Activated B cell treated with CpG ODN at 0.5 μM for 24 hours (primary cell): ENCODE results near the gene RBFOX2. TPM values are rescaled to one million over a fixed set of nuclear protein-coding genes. Genes with fewer than 3 reads are reported as not detected.

Experiments
- ATAC-seq: fragments of 200-7000 bp; cut with Tn5 transposase; one replicate; pipeline ENCODE4 v1.10.0; 2021; ENCODE audit warnings: low read depth, mild to moderate bottlenecking, moderate library complexity
- CTCF ChIA-PET: fragments of 350-600 bp; sonication (Branson Sonifier 250); formaldehyde crosslinking; loops from one replicate; lab custom pipeline; 2021; ENCODE audit warnings: antibody characterized with exemption; lab: Charles Lee
- POLR2A ChIA-PET: fragments of 350-600 bp; sonication (Branson Sonifier 250); formaldehyde crosslinking; loops from one replicate; lab custom pipeline; 2021; ENCODE audit warnings: antibody characterized with exemption; lab: Charles Lee
- DNase-seq: peaks from one replicate; pipeline ENCODE4 v3.0.0; 2022
- H3K27ac Mint-ChIP-seq: one replicate; pipeline ENCODE4 v1.8.0; 2020; ENCODE audit warnings: mixed read lengths
- H3K27me3 Mint-ChIP-seq: one replicate; pipeline ENCODE4 v1.8.0; 2021; ENCODE audit warnings: mixed read lengths
- H3K36me3 Mint-ChIP-seq: one replicate; pipeline ENCODE4 v1.8.0; 2021; ENCODE audit warnings: low read depth, mixed read lengths
- H3K4me1 Mint-ChIP-seq: one replicate; pipeline ENCODE4 v1.8.0; 2021; ENCODE audit warnings: mixed read lengths
- H3K4me3 Mint-ChIP-seq: one replicate; pipeline ENCODE4 v1.8.0; 2020; ENCODE audit warnings: mild to moderate bottlenecking, mixed read lengths
- H3K9me3 Mint-ChIP-seq: one replicate; pipeline ENCODE4 v1.8.0; 2020; ENCODE audit warnings: mixed read lengths
- intact Hi-C: fragments of 100-400 bp; cut with micrococcal nuclease; formaldehyde crosslinking; loops from one replicate; pipeline ENCODE4 v1.15.1; 2024
- total RNA-seq: library from RNA; stranded (reverse); gene quantifications from 2 replicates; pipeline ENCODE4 v1.2.3, GENCODE V29; 2022
- TF ChIP-seq, protein P1 (sequence below): fragments of 200-600 bp; IDR thresholded peaks from one replicate; pipeline ENCODE4 v1.8.0; 2022; ENCODE audit warnings: antibody characterized with exemption, mild to moderate bottlenecking

The RBFOX2 gene
- total RNA-seq, 1 donor from 2014 or later = not detected

DNA sequence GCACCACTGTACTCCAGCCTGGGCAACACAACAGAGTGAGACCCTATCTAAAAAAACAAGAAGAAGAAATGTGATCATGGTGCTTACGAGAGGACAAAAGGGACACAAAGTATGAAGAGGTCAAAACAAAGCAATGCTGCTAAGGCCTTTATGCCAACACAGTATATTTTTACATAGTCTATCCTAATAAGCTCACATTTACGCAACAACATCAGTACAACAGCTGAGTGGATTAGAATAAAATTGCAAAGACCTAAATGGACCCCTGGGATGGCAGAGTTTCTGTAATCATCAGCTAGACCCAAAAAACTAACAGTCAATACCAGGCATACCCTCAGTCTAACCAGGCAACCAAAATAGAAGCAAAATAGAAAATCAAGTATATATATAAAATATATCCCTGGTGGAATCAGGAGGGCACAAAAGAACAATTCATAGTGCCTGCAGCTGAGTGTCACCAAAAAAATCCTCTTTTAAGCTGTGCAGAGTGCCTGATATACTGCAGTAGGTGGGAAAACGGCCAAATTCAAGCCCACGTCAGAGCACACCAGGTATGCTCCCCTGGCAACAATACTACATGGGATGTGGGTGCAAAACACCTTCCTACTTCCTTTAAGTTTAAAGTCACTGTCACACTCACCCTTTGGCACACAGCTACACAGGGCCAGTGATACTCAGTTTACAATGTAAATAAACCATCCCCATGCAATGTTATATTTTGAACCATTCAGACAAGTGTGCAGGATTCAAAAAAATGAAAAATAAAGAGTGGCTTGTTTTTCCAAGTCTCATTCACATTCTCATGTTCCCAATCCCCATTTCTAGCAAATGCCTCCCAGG, 57.8 kb downstream of the RBFOX2 start:
- POLR2A ChIA-PET = no interaction called here
- Mint-ChIP-seq H3K4me3 (no peak overlapping the region), H3K27me3 (peaks cover 4% of the 10 kb centered on the region), H3K27ac (no peak overlapping the region), H3K4me1 (no peaks in the 10 kb centered on the region), H3K36me3 (no peaks in the 10 kb centered on the region), H3K9me3 (no peaks in the 10 kb centered on the region)
- DNase-seq (no peak), ATAC-seq (no peak)
- intact Hi-C loops = no loop called here
- CTCF ChIA-PET = no interaction called here
- TF ChIP-seq, protein P1, sequence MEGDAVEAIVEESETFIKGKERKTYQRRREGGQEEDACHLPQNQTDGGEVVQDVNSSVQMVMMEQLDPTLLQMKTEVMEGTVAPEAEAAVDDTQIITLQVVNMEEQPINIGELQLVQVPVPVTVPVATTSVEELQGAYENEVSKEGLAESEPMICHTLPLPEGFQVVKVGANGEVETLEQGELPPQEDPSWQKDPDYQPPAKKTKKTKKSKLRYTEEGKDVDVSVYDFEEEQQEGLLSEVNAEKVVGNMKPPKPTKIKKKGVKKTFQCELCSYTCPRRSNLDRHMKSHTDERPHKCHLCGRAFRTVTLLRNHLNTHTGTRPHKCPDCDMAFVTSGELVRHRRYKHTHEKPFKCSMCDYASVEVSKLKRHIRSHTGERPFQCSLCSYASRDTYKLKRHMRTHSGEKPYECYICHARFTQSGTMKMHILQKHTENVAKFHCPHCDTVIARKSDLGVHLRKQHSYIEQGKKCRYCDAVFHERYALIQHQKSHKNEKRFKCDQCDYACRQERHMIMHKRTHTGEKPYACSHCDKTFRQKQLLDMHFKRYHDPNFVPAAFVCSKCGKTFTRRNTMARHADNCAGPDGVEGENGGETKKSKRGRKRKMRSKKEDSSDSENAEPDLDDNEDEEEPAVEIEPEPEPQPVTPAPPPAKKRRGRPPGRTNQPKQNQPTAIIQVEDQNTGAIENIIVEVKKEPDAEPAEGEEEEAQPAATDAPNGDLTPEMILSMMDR = no peak

- POLR2A ChIA-PET = no interaction called here
- no peak overlapping the region for H3K27ac Mint-ChIP-seq
- no peak for ATAC-seq
Measured at GRCh38 chr22:35967046-35967397, 61.6 kb downstream of the RBFOX2 start.

GRCh38 chr22:35966314-35967045, 62.1 kb downstream of the RBFOX2 start:
- intact Hi-C loops = no loop called here
- no peak for ATAC-seq
- Mint-ChIP-seq H3K27me3 (peaks cover 6% of the 10 kb centered on the region), H3K9me3 (no peaks in the 10 kb centered on the region), H3K36me3 (no peaks in the 10 kb centered on the region), H3K27ac (no peak overlapping the region), H3K4me3 (no peak overlapping the region), H3K4me1 (no peaks in the 10 kb centered on the region)
- POLR2A ChIA-PET = no interaction called here
- CTCF ChIA-PET = no interaction called here
- no peak for DNase-seq
- TF ChIP-seq, protein P1 = no peak

More at GRCh38 chr22:35967046-35967397, 61.6 kb downstream of the RBFOX2 start:
- H3K4me1 Mint-ChIP-seq = no peaks in the 10 kb centered on the region
- no peaks in the 10 kb centered on the region for H3K36me3 Mint-ChIP-seq
- intact Hi-C loops = no loop called here
- CTCF ChIA-PET = no interaction called here
- DNase-seq = no peak
- no peak overlapping the region for H3K4me3 Mint-ChIP-seq
- TF ChIP-seq, protein P1 = no peak
- no peaks in the 10 kb centered on the region for H3K9me3 Mint-ChIP-seq
- H3K27me3 Mint-ChIP-seq = peaks cover 3% of the 10 kb centered on the region

DNA sequence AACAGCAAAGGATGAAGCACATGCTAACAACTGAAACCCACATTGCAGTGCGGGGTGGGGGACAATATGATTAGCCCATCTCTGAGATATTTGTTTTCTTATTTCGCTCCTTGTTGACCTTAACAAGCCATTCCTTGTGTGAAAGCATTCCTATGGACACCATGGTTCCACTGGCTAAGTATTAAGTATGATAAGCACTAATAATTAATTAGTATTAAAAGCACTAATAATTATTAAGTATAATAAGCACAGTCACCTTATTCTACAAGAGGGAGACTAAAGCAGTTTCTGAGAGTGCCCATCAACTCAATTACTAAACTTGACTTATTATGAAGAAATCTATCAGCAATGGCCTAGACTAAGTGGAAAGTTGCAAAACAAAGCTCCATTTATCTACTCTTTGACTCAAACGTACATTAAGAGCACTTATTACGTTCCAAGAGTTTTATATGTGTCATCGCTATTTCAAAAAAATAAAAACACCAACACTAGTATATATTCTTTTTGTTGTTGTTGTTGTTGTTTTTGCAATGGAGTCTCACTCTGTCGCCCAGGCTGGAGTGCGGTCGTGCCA, 65.3 kb downstream of the RBFOX2 start:
- CTCF ChIA-PET = no interaction called here
- ATAC-seq = no peak
- intact Hi-C loops = no loop called here
- H3K9me3 Mint-ChIP-seq = no peaks in the 10 kb centered on the region
- TF ChIP-seq, protein P1 = no peak
- peaks cover 20% of the 10 kb centered on the region for H3K27me3 Mint-ChIP-seq
- no peaks in the 10 kb centered on the region for H3K4me1 Mint-ChIP-seq
- POLR2A ChIA-PET = no interaction called here
- no peak for DNase-seq
- no peak overlapping the region for H3K4me3 Mint-ChIP-seq
- H3K36me3 Mint-ChIP-seq = no peaks in the 10 kb centered on the region
- no peak overlapping the region for H3K27ac Mint-ChIP-seq
